B cell (primary cell): ENCODE data around the gene MTFMT.

ENCODE experiments used
- EZH2 ChIP-seq: IDR thresholded peaks from 2 replicates; pipeline ENCODE4 v1.6.1; 2012; ENCODE audit warnings: borderline replicate concordance, low read depth, mild to moderate bottlenecking, moderate library complexity, low read length; ENCODE audit not compliant: insufficient read depth, poor library complexity, severe bottlenecking
- TF ChIP-seq, protein P1 (sequence below): fragments of 200-600 bp; IDR thresholded peaks from one replicate; pipeline ENCODE4 v1.8.0; 2022; ENCODE audit warnings: antibody characterized with exemption, mild to moderate bottlenecking

DNA sequence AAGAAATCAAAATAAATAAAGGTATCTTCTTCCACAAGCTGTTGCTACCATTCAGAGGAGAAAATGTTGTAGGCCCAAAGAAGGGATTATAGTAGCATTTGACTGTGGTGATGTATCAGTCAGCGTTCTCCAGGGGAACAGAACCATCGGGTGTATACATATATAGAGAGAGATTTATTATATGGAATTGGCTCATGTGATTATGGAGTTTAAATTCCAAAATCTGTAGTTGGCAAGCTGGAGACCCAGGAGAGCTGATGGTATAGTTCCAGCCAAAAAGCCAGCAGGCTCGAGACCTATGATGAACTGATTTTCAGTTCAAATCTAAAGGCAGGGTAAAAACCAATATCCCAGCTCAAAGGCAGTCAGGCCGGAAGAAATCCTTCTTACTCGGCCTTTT is 32.4 kb downstream of the MTFMT start:
- TF ChIP-seq, protein P1, sequence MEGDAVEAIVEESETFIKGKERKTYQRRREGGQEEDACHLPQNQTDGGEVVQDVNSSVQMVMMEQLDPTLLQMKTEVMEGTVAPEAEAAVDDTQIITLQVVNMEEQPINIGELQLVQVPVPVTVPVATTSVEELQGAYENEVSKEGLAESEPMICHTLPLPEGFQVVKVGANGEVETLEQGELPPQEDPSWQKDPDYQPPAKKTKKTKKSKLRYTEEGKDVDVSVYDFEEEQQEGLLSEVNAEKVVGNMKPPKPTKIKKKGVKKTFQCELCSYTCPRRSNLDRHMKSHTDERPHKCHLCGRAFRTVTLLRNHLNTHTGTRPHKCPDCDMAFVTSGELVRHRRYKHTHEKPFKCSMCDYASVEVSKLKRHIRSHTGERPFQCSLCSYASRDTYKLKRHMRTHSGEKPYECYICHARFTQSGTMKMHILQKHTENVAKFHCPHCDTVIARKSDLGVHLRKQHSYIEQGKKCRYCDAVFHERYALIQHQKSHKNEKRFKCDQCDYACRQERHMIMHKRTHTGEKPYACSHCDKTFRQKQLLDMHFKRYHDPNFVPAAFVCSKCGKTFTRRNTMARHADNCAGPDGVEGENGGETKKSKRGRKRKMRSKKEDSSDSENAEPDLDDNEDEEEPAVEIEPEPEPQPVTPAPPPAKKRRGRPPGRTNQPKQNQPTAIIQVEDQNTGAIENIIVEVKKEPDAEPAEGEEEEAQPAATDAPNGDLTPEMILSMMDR: no peak
- TF ChIP-seq EZH2: no peak
